Mesothelial cell of epicardium (in vitro differentiated cells): ENCODE results near the gene NAT14. TPM values are rescaled to one million over a fixed set of nuclear protein-coding genes. Genes with fewer than 3 reads are reported as not detected.
"Not testable (repeated sequence)": the region's sequence is repeated elsewhere in the genome, so short reads cannot be mapped to it uniquely, and the experiment has no call there.

ENCODE experiments used
- DNase-seq, 2 experiments: peaks; one replicate each; pipeline ENCODE4 v3.0.0; 2021; ENCODE audit warnings: low spot score in 2 of 2; ENCODE audit not compliant: unreplicated experiment in 2 of 2
- H3K27ac Mint-ChIP-seq: 2 replicates; pipeline ENCODE4 v1.8.0; 2021; ENCODE audit warnings: mixed read lengths
- H3K27me3 Mint-ChIP-seq: 2 replicates; pipeline ENCODE4 v1.8.0; 2021; ENCODE audit warnings: low read depth, mixed read lengths
- H3K36me3 Mint-ChIP-seq: 2 replicates; pipeline ENCODE4 v1.8.0; 2021; ENCODE audit warnings: mixed read lengths
- H3K4me1 Mint-ChIP-seq: 2 replicates; pipeline ENCODE4 v1.8.0; 2021; ENCODE audit warnings: mixed read lengths
- H3K4me3 Mint-ChIP-seq: 2 replicates; pipeline ENCODE4 v1.8.0; 2021; ENCODE audit warnings: mild to moderate bottlenecking, moderate library complexity, mixed read lengths
- H3K9me3 Mint-ChIP-seq: 2 replicates; pipeline ENCODE4 v1.8.0; 2021; ENCODE audit warnings: mixed read lengths
- CTCF ChIP-seq: fragments of 200-600 bp; sonication (generic); IDR thresholded peaks from one replicate; pipeline ENCODE4 v1.5.0; 2021; ENCODE audit warnings: antibody characterized with exemption; ENCODE audit not compliant: unreplicated experiment
- total RNA-seq: library from RNA; stranded (reverse); gene quantifications from 3 replicates; pipeline ENCODE4 v1.2.1, GENCODE V29; 2021

Gene NAT14
- total RNA-seq, 1 donor from 2014 or later = 54.4 TPM

GRCh38 chr19:55528030-55528803, 43.2 kb downstream of the NAT14 start:
- H3K4me1 Mint-ChIP-seq = peaks cover 5% of the 10 kb centered on the region
- H3K27ac Mint-ChIP-seq = no peak overlapping the region
- peaks cover 8% of the 10 kb centered on the region for H3K27me3 Mint-ChIP-seq
- no peak for TF ChIP-seq CTCF
- DNase-seq = no peak
- no peaks in the 10 kb centered on the region for H3K9me3 Mint-ChIP-seq
- H3K4me3 Mint-ChIP-seq = no peak overlapping the region
- H3K36me3 Mint-ChIP-seq = no peaks in the 10 kb centered on the region

- Mint-ChIP-seq H3K4me1 (peaks cover 5% of the 10 kb centered on the region), H3K4me3 (no peak overlapping the region), H3K36me3 (no peaks in the 10 kb centered on the region), H3K27ac (no peak overlapping the region), H3K27me3 (peaks cover 3% of the 10 kb centered on the region), H3K9me3 (no peaks in the 10 kb centered on the region)
- no peak for TF ChIP-seq CTCF
- DNase-seq = no peak
Observed at GRCh38 chr19:55529636-55530234, 44.7 kb downstream of the NAT14 start.

DNA sequence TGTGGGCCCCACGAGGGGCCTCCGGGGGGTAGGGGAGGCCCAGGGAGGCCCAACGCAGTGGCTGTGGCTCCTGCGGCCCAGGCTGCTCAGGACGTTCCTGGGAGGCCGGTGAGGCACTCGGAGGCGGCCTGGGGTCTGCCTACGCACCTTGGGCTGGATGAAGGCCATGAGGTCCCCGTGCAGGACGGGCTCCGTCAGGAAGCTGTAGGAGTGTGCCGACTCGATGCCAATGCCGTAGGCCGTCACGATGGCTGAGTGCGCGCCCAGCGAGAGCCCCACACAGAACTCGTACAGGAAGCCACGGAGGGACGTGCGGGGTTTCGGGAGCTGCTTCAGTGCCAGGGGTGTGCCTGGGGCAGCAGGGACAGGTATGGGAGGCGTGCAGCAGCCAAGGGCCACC, 46.0 kb downstream of the NAT14 start:
- H3K27me3 Mint-ChIP-seq = no peaks in the 10 kb centered on the region
- H3K4me1 Mint-ChIP-seq = no peaks in the 10 kb centered on the region

GRCh38 chr19:55534280-55534679, 49.3 kb downstream of the NAT14 start:
- H3K9me3 Mint-ChIP-seq, H3K27me3 Mint-ChIP-seq, H3K36me3 Mint-ChIP-seq, H3K27ac Mint-ChIP-seq, H3K4me1 Mint-ChIP-seq, H3K4me3 Mint-ChIP-seq, DNase-seq: not testable (repeated sequence)

More for the DNA sequence above, 46.0 kb downstream of the NAT14 start:
- Mint-ChIP-seq H3K36me3 (no peaks in the 10 kb centered on the region), H3K4me3 (no peak overlapping the region), H3K27ac (no peak overlapping the region), H3K9me3 (no peaks in the 10 kb centered on the region)
- no peak for TF ChIP-seq CTCF
- no peak for DNase-seq

DNA sequence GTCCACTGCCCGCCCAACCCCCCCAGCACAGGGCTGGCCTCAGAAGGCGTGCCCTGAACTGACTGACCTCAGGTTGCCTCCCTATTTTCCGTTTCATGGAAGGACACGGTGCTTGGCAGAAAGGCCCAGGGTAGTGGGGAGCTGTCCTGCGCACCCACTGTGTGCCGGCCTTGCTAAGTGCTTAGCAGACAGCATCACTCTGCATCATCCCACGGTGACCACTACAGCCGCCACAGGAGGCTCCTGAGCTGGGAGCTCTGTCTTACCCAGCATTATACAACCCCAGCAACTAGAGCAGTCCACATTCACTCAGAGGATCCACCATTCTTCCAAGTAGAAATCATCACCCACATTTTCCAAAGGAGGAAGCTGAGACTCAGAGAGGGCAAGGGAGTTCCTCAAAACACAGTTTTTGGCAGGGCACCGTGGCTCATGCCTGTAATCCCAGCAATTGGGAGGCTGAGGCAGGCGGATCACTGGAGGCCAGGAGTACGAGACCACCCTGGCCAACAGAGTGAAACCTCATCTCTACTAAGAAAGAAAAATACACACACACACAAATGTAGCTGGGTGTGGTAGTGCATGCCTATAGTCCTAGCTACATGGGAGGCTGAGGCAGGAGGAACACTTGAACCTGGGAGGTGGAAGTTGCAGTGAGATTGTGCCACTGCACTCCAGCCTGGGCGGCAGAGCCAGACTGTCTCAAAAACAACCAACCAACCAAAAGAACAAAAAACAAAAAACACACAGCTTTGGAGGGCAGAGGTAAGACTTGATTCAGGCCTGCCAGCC, 50.4 kb downstream of the NAT14 start:
- TF ChIP-seq CTCF = no peak
- Mint-ChIP-seq H3K27me3 (no peaks in the 10 kb centered on the region), H3K4me1 (peaks cover 5% of the 10 kb centered on the region), H3K36me3 (no peaks in the 10 kb centered on the region), H3K27ac (no peak overlapping the region), H3K9me3 (no peaks in the 10 kb centered on the region), H3K4me3 (no peak overlapping the region)
- DNase-seq = no peak

- H3K27ac Mint-ChIP-seq = no peak overlapping the region
- no peaks in the 10 kb centered on the region for H3K36me3 Mint-ChIP-seq
- no peak for DNase-seq
- no peak overlapping the region for H3K4me3 Mint-ChIP-seq
- H3K4me1 Mint-ChIP-seq = peaks cover 5% of the 10 kb centered on the region
- no peak for TF ChIP-seq CTCF
- no peaks in the 10 kb centered on the region for H3K27me3 Mint-ChIP-seq
- H3K9me3 Mint-ChIP-seq = no peaks in the 10 kb centered on the region
Observed at GRCh38 chr19:55535965-55536350, 51.0 kb downstream of the NAT14 start.
